PFSK-1 (cell line): ENCODE results near the gene ADCY2.

ENCODE experiments used
- FOXP2 ChIP-seq: optimal IDR thresholded peaks from 2 replicates; pipeline ENCODE3; 2011; ENCODE audit warnings: borderline replicate concordance, control low read depth, inconsistent platforms; ENCODE audit not compliant: insufficient read depth; ENCODE audit errors: extremely low read length, extremely low read depth
- POLR2AphosphoS5 ChIP-seq: IDR thresholded peaks from 2 replicates; pipeline ENCODE4 v1.6.1; 2012; ENCODE audit warnings: low read depth, mild to moderate bottlenecking, control low read depth, low read length, moderate library complexity
- SIN3A ChIP-seq: IDR thresholded peaks from 2 replicates; pipeline ENCODE4 v1.6.1; 2012; ENCODE audit warnings: mild to moderate bottlenecking, low read length, moderate library complexity, borderline replicate concordance; ENCODE audit not compliant: insufficient read depth
- TAF1 ChIP-seq: IDR thresholded peaks from 2 replicates; pipeline ENCODE4 v1.6.1; 2012; ENCODE audit warnings: low read length, control low read depth, borderline replicate concordance; ENCODE audit not compliant: insufficient read depth
- TF ChIP-seq, protein P1 (sequence below), 2 experiments: IDR thresholded peaks; 2 replicates each; pipeline versions ENCODE4 v1.6.1 to v1.8.0; 2011 to 2012; ENCODE audit warnings: low read depth in 2 of 2, low read length in 2 of 2, control low read depth in 1 of 2, inconsistent platforms in 1 of 2, mild to moderate bottlenecking in 1 of 2, moderate library complexity in 1 of 2; ENCODE audit not compliant: insufficient read depth in 1 of 2

Gene ADCY2

DNA sequence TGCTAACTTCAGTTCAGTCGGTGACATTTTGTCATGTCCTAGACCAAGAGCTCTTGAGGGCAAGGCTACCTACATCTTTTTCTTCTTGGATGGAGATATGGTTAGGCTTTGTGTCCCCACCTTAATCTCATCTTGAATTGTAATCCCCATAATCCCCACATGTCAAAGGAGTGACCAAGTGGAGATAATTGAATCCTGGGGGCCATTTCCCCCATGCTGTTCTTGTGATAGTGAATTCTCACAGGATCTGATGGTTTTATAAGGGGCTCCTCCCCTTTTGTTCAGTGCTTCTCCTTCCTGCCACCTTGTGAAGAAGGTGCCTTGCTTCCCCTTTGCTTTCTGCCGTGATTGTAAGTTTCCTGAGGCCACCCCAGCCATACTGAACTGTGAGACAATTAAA is 457.1 kb downstream of the ADCY2 start:
- TF ChIP-seq POLR2AphosphoS5 (no peak), FOXP2 (no peak), SIN3A (no peak), TAF1 (no peak)
- TF ChIP-seq, protein P1, sequence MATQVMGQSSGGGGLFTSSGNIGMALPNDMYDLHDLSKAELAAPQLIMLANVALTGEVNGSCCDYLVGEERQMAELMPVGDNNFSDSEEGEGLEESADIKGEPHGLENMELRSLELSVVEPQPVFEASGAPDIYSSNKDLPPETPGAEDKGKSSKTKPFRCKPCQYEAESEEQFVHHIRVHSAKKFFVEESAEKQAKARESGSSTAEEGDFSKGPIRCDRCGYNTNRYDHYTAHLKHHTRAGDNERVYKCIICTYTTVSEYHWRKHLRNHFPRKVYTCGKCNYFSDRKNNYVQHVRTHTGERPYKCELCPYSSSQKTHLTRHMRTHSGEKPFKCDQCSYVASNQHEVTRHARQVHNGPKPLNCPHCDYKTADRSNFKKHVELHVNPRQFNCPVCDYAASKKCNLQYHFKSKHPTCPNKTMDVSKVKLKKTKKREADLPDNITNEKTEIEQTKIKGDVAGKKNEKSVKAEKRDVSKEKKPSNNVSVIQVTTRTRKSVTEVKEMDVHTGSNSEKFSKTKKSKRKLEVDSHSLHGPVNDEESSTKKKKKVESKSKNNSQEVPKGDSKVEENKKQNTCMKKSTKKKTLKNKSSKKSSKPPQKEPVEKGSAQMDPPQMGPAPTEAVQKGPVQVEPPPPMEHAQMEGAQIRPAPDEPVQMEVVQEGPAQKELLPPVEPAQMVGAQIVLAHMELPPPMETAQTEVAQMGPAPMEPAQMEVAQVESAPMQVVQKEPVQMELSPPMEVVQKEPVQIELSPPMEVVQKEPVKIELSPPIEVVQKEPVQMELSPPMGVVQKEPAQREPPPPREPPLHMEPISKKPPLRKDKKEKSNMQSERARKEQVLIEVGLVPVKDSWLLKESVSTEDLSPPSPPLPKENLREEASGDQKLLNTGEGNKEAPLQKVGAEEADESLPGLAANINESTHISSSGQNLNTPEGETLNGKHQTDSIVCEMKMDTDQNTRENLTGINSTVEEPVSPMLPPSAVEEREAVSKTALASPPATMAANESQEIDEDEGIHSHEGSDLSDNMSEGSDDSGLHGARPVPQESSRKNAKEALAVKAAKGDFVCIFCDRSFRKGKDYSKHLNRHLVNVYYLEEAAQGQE (IDR thresholded peaks at IDR 0.05; ENCODE audit: insufficient read depth in 1 of 2, low read depth in 2 of 2, low read length in 2 of 2) = no peak

DNA sequence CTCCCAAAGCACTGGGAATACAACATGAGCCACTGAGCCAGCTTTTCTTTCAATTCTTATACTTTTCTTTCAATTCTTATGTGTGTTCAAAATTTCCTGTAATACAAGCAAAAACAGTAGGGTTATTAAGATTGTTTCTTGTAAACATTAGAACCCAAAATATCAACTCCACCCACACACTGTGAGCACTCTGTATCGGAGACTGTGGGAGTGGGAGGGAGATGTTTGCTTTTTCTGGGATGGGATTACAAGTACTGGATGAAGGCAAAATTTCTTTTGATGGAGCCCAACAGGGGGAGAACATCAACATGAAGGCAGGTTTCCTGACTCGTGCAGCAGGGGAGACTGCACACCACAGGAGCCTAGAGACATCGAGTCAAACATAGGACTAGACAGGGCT is 459.7 kb downstream of the ADCY2 start:
- TF ChIP-seq POLR2AphosphoS5 (no peak), TAF1 (no peak), SIN3A (no peak), FOXP2 (no peak)
- TF ChIP-seq, protein P1 (IDR thresholded peaks at IDR 0.05; ENCODE audit: insufficient read depth in 1 of 2, low read depth in 2 of 2, low read length in 2 of 2) = no peak

DNA sequence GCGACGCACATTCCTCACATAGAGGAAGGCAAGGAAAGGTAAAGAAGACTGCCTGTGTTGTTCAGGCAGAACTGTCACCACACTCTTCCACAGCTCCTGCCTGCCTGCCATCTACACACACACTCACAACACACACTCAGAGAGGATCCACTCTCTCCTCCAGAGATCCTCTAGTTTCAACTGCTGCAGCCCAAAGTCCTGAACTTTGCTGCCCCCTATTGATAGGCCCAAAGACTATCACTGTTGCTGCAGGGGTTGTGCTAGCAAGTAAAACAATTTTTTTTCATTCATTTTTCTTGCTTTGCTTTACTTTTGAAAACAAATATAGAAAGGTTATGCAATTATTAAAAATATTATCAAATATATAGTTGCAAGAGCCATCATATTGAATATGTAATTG is 460.9 kb downstream of the ADCY2 start:
- no peak for TF ChIP-seq FOXP2
- no peak for TF ChIP-seq TAF1
- TF ChIP-seq SIN3A = no peak
- no peak for TF ChIP-seq POLR2AphosphoS5
- TF ChIP-seq, protein P1 (IDR thresholded peaks at IDR 0.05; ENCODE audit: insufficient read depth in 1 of 2, low read depth in 2 of 2, low read length in 2 of 2) = no peak

DNA sequence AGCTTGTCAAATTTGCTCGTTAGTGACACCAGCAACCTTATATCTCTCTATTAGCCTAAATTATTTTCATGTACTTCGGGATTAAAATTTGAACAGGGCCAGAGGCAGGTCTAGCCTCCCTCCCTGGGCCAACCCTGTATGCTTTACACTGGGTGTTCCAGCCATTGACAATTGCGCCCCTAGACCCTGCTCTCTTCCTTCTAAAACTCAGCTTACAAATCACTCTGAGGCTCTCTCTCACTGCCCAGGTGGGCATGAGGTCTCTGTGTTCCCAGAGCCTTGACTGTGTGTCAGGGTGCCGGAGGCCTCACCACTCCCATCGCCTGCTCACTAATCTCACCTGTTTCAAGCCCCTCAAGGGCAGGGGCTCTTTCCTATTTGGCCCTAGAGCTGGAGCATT is 461.4 kb downstream of the ADCY2 start:
- TF ChIP-seq FOXP2 (no peak), TAF1 (no peak), POLR2AphosphoS5 (no peak), SIN3A (no peak)
- TF ChIP-seq, protein P1 (IDR thresholded peaks at IDR 0.05; ENCODE audit: insufficient read depth in 1 of 2, low read depth in 2 of 2, low read length in 2 of 2) = no peak

DNA sequence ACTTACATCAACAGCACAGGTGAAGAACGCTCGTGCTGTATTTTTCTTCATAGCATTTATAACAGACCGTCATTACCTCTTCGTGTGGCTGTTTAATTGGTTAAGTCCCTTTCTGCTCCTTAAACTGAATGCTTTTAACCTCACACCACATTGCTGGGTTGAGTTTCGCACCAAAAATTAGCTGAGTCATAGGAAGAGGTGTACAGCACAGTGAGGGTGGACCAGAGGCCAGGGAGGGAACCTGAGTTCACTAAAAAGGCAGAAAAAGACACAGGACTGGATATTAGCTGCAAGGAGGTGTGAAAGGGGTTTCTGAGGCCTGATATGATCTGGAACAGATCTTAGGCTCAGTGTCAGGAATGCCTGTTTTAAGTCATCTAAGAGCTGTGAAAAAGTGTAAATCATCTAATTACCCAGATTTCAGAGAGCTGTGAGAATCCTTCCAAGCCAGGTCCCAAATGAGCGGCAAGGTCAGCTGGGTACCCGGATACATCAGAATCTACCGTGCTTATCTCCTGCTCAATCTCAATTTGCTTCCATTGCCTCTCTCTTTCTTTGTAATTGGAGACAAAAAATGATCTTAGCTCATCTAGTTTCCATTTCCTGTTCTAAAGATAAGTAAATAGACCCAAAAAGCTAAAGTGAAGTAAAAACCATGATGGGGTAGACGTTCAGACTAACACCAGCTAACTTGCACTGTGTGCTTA is 462.1 kb downstream of the ADCY2 start:
- TF ChIP-seq, protein P1 (IDR thresholded peaks at IDR 0.05; ENCODE audit: insufficient read depth in 1 of 2, low read depth in 2 of 2, low read length in 2 of 2) = no peak
- TF ChIP-seq FOXP2 (no peak), SIN3A (no peak), TAF1 (no peak), POLR2AphosphoS5 (no peak)
